GM12874 (cell line): Measurements from ENCODE around the gene KCNN4.

ENCODE experiments used
- TF ChIP-seq, protein P1 (sequence below): IDR thresholded peaks from 2 replicates; pipeline ENCODE4 v1.5.1; 2011; ENCODE audit warnings: low read depth, mild to moderate bottlenecking, control low read depth, low read length, moderate library complexity; ENCODE audit not compliant: insufficient read depth

The KCNN4 gene

DNA sequence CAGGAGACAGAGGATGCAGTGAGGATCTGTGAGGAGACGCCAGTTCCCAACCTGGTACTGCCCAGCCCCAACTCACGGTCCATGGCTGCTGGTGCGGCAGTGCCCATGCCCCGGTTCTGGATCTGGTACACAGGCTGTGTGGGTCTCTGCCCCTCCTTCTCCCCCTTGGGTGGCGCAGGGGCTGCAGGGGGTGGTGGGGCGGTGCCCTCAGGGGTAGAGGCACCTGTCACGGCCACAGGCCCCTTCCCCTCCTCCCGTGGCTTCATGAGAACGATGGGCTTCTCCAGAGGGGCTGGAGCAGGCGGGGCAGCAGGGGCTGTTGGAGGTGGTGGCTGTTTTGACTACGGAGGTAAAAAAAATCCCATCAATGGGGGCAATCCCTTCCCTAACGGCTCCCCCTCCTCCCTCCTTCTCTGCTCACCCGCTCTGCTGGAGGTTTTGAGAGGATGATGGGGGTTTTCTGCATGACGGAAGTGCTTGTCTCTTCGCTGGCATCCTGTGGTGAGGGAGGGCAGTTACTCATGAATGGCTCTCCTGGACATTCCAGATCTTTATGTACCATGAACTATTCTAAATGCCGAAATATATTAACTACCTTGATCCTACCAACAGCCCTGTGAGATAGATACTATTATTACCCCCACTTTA, 33.1 kb downstream of the KCNN4 start:
- TF ChIP-seq, protein P1, sequence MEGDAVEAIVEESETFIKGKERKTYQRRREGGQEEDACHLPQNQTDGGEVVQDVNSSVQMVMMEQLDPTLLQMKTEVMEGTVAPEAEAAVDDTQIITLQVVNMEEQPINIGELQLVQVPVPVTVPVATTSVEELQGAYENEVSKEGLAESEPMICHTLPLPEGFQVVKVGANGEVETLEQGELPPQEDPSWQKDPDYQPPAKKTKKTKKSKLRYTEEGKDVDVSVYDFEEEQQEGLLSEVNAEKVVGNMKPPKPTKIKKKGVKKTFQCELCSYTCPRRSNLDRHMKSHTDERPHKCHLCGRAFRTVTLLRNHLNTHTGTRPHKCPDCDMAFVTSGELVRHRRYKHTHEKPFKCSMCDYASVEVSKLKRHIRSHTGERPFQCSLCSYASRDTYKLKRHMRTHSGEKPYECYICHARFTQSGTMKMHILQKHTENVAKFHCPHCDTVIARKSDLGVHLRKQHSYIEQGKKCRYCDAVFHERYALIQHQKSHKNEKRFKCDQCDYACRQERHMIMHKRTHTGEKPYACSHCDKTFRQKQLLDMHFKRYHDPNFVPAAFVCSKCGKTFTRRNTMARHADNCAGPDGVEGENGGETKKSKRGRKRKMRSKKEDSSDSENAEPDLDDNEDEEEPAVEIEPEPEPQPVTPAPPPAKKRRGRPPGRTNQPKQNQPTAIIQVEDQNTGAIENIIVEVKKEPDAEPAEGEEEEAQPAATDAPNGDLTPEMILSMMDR = no peak

DNA sequence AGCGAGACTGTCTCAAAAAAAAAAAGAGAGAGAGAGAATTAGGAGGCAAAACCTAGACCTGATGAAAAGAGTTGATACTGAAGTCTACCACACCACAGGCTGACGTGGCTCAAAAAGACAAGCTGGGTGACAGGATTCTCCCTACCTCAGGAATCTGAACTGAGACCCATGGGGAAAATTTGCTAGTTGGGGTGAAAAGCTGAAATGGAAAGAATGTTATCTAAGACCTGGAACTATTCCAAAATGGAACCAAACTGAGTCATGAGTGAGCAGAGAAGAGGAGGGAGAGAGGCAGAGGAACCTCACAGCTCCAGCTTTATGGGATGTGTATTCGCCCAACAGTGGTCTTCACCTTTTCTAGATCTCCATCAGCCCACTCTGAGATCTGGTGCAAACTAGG, 37.7 kb downstream of the KCNN4 start:
- TF ChIP-seq, protein P1 = no peak

DNA sequence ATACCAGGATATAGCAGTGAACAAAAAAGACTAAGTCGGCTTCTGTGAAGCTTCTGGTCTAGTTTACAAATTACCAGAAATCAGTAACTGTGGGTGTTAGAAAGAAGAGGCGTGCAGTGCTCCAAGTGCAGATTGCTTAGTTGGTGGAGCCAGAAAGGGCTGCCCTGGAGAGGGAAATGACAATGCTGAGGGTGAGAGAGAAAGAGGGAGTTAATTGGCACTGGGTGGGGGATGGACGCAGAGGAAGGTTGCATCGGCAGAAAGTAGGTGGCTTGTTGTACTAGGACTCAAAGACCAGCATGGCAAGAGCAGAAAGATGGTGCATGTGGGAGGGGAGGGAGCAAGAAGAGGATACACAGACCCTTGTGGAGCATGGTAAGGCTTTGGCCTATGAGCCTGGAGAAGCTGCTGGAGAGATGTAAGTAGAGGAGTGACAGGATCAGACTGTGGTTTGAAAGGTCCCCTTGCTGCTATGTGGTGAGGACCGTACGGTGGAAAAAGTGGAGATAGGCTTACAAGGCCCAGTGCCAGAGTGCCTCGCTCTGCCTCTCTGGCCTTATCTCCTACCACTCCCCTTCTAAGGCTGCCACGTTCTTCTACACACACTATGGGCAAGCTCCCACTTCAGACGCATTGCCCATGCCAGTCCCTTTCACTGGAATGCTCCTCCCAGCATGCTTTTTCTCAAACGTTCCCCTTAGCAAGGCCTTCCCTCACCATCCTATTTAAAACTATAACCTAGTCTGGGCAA, 39.5 kb downstream of the KCNN4 start:
- TF ChIP-seq, protein P1 = no peak

DNA sequence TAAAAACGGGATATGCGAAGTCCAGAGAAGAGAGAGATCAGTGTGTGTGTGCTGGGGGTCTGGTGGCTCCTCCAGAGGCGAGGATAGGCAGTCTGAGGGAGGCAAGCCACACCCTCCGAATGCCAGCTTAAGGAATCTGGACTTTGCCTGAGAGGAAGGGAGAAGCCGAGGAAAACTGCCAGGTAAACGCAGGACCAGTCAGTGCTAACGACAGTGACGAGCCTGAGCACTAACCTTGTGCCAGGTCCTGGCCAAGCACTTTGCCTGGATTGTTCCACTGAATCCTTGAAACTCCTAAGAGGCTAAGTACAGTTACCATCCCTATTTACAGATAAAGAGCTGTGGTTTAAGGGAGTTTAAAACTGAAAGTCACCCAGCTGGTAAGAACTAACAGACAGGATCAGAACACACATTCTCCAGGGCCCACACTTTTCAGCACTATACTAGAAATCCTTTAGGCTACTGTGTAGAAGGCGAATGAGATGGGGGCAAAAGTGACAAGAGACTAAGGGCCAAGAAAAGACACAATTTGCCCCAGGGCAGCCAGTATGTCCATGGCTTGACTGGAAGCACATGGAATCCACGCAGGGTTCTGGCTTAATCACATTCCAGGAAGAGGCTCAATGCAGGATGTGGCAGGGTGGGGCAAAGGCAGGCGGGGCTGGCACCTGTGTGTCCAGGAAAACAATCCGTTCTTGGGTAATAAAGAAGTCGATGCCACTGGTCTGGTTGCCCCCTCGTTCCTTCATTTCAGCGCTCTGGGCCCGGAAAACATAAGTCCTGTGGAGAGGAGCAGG, 41.1 kb downstream of the KCNN4 start:
- TF ChIP-seq, protein P1 = no peak

DNA sequence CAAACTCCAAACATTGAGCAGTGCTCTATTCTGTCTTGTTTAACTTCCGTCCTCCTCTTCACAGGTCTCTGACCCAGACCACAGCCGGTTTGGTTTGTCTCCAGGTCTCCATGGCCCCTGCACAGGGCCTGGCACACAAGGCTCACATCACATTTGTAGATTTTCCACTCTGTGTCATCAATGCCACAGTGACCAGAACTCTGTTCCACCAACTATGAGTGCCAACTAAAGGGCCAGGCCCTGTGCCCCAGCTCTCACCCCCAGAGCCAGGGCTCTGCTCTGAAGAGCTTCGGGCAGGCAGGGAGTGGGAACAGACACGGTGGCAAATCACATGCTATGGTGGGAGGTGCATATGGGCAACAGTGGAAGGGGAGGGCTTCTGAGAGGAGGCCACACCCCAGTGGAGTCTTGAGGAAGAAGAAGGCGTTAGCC, 42.0 kb downstream of the KCNN4 start:
- TF ChIP-seq, protein P1 = no peak

DNA sequence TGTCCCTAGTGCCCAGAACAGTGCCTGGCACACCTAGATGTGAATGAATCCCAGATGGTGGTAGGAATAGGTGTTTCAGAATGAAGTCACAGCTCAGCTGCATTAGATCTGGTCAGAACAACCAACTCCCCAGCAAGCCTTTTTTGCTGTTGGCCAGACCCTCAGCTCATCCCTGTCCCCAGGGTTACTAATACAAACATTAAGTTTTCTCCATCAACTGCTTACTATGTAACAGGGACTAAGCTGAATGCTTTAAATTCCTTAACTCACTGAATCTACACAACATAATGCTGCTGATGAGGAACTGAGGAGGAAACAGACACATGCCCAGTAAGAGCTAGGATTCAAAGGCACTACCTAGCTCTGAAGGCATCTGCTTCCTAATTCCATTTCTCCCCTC, 44.8 kb downstream of the KCNN4 start:
- TF ChIP-seq, protein P1 = no peak

DNA sequence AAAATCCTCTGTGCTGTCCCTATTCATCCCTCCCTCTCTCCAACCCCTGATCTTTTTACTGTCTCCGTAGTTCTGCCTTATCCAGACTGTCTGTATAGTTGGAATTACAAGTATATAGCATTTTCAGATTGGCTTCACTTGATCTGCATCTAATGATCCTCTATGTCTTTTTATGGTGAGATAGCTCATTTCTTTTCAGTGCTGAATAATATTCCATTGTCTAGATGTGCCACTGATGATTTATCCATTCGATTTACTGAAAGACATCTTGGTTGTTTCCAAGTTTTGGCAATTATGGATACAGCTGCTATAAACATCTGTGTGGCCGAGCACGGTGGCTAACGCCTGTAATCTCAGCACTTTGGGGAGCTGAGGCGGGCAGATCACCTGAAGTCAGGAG, 45.8 kb downstream of the KCNN4 start:
- TF ChIP-seq, protein P1 = no peak
